ENCODE measurements around the gene SOX6.

DNA sequence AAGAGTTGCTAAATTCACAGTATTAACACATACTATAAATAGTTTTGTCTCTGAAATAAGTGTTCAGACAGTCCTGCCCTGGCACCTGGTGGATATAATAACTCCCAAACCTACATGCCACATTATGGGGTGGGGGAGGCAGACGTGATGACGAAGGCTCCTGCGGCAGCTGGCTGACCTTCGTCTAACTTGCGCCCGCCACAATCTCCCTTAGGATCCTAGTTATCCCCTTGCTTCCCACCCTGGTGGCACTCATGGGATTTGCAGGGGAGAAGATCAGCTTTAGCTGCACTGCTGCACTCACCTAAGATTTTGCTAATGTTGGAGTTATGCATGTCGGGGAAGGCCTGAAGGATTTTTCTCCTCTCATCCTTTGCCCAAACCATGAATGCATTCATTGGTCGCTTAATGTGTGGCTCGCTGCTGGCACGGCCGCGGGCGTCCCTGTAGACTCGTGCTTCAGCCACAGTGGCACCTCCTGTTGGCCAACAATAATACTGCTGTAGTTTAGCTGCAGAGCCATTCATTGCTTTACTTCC, 367.6 kb downstream of the SOX6 start:
- TF ChIP-seq CTCF (IDR thresholded peaks at IDR 0.05) (peak in 3 of 6 experiments; percentile 24 to 30 (median 27)), POLR2A (IDR thresholded peaks at IDR 0.05) (no peak), POLR2AphosphoS5 (IDR thresholded peaks at IDR 0.05) (no peak)
